K562 (cell line): Measurements from ENCODE around the gene CLSTN1. TPM values are rescaled to one million over a fixed set of nuclear protein-coding genes. Genes with fewer than 3 reads are reported as not detected.

ENCODE experiments used
- RNF219 ChIP-seq: fragments of 250-450 bp; sonication (Bioruptor Pico); IDR thresholded peaks from 2 replicates; pipeline ENCODE4 v1.5.0; 2022; ENCODE audit warnings: mild to moderate bottlenecking
- polyA plus RNA-seq, 8 experiments: library from polyadenylated mRNA; depleted of rRNA in 4 of 8; stranded (reverse) in 5 of 8; unstranded in 3 of 8; fragments of >200 nt; fragmentation: Nextera tagmentation in 2 of 8; fragmentation: Illumina TruSeq in 1 of 8; extraction: Ambion mirVana in 2 of 8; extraction: Trizol in 1 of 8; gene quantifications; 2 replicates each; pipeline versions ENCODE4 v1.2.1 to v1.2.3, GENCODE V29; 2011 to 2014; ENCODE audit warnings: inconsistent platforms in 1 of 8, missing spikeins in 1 of 8
- total RNA-seq, 7 experiments: library from RNA; depleted of rRNA in 6 of 7; stranded (reverse); fragments of >200 nt in 6 of 7; fragmentation: Illumina TruSeq in 2 of 7; extraction: Trizol in 2 of 7; gene quantifications; 2 replicates each; pipeline versions ENCODE4 v1.2.1 to v1.2.3, GENCODE V29; 2011 to 2021; ENCODE audit warnings: low replicate concordance in 1 of 7
- TF ChIP-seq, protein P1 (sequence below): fragments of 450-650 bp; IDR thresholded peaks from 2 replicates; pipeline ENCODE4 v1.6.1; 2016; ENCODE audit warnings: mild to moderate bottlenecking, moderate library complexity
- TF ChIP-seq, protein P2 (sequence below), 2 experiments: fragments of 450-650 bp; IDR thresholded peaks; 2 replicates each; pipeline ENCODE4 v1.6.1; 2018; ENCODE audit warnings: mild to moderate bottlenecking in 2 of 2, low read depth in 1 of 2; ENCODE audit not compliant: partially characterized antibody in 2 of 2

The CLSTN1 gene
- total and polyA plus RNA-seq, 9 of the 15 experiments (the other 6 are each of a cell fraction or from before 2014, with no cell fraction given): 1.1 to 32.5 (median 13.3) TPM

DNA sequence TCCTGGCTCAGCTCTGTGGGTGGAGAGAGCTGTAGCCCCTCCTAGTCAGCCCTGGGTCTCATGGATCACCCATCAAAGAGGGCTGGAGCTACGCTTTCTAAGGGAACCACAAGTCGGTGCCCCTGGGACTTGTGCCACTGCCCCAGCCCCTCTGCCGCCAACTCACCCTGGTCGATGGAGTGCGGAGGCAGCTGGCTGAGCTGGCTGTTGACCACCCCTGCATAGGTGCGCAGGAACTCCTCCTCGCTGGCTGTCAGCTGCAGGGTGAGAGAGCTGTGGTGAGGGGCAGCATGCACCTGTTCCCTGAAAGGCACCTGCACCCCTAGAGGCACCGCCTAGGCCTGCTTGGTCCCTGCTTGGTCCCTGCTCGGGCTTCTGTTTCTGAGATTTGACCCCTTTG lies 47.3 kb upstream of the CLSTN1 start (continued):
- TF ChIP-seq, protein P1, sequence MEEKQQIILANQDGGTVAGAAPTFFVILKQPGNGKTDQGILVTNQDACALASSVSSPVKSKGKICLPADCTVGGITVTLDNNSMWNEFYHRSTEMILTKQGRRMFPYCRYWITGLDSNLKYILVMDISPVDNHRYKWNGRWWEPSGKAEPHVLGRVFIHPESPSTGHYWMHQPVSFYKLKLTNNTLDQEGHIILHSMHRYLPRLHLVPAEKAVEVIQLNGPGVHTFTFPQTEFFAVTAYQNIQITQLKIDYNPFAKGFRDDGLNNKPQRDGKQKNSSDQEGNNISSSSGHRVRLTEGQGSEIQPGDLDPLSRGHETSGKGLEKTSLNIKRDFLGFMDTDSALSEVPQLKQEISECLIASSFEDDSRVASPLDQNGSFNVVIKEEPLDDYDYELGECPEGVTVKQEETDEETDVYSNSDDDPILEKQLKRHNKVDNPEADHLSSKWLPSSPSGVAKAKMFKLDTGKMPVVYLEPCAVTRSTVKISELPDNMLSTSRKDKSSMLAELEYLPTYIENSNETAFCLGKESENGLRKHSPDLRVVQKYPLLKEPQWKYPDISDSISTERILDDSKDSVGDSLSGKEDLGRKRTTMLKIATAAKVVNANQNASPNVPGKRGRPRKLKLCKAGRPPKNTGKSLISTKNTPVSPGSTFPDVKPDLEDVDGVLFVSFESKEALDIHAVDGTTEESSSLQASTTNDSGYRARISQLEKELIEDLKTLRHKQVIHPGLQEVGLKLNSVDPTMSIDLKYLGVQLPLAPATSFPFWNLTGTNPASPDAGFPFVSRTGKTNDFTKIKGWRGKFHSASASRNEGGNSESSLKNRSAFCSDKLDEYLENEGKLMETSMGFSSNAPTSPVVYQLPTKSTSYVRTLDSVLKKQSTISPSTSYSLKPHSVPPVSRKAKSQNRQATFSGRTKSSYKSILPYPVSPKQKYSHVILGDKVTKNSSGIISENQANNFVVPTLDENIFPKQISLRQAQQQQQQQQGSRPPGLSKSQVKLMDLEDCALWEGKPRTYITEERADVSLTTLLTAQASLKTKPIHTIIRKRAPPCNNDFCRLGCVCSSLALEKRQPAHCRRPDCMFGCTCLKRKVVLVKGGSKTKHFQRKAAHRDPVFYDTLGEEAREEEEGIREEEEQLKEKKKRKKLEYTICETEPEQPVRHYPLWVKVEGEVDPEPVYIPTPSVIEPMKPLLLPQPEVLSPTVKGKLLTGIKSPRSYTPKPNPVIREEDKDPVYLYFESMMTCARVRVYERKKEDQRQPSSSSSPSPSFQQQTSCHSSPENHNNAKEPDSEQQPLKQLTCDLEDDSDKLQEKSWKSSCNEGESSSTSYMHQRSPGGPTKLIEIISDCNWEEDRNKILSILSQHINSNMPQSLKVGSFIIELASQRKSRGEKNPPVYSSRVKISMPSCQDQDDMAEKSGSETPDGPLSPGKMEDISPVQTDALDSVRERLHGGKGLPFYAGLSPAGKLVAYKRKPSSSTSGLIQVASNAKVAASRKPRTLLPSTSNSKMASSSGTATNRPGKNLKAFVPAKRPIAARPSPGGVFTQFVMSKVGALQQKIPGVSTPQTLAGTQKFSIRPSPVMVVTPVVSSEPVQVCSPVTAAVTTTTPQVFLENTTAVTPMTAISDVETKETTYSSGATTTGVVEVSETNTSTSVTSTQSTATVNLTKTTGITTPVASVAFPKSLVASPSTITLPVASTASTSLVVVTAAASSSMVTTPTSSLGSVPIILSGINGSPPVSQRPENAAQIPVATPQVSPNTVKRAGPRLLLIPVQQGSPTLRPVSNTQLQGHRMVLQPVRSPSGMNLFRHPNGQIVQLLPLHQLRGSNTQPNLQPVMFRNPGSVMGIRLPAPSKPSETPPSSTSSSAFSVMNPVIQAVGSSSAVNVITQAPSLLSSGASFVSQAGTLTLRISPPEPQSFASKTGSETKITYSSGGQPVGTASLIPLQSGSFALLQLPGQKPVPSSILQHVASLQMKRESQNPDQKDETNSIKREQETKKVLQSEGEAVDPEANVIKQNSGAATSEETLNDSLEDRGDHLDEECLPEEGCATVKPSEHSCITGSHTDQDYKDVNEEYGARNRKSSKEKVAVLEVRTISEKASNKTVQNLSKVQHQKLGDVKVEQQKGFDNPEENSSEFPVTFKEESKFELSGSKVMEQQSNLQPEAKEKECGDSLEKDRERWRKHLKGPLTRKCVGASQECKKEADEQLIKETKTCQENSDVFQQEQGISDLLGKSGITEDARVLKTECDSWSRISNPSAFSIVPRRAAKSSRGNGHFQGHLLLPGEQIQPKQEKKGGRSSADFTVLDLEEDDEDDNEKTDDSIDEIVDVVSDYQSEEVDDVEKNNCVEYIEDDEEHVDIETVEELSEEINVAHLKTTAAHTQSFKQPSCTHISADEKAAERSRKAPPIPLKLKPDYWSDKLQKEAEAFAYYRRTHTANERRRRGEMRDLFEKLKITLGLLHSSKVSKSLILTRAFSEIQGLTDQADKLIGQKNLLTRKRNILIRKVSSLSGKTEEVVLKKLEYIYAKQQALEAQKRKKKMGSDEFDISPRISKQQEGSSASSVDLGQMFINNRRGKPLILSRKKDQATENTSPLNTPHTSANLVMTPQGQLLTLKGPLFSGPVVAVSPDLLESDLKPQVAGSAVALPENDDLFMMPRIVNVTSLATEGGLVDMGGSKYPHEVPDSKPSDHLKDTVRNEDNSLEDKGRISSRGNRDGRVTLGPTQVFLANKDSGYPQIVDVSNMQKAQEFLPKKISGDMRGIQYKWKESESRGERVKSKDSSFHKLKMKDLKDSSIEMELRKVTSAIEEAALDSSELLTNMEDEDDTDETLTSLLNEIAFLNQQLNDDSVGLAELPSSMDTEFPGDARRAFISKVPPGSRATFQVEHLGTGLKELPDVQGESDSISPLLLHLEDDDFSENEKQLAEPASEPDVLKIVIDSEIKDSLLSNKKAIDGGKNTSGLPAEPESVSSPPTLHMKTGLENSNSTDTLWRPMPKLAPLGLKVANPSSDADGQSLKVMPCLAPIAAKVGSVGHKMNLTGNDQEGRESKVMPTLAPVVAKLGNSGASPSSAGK: no peak
- TF ChIP-seq, protein P2, sequence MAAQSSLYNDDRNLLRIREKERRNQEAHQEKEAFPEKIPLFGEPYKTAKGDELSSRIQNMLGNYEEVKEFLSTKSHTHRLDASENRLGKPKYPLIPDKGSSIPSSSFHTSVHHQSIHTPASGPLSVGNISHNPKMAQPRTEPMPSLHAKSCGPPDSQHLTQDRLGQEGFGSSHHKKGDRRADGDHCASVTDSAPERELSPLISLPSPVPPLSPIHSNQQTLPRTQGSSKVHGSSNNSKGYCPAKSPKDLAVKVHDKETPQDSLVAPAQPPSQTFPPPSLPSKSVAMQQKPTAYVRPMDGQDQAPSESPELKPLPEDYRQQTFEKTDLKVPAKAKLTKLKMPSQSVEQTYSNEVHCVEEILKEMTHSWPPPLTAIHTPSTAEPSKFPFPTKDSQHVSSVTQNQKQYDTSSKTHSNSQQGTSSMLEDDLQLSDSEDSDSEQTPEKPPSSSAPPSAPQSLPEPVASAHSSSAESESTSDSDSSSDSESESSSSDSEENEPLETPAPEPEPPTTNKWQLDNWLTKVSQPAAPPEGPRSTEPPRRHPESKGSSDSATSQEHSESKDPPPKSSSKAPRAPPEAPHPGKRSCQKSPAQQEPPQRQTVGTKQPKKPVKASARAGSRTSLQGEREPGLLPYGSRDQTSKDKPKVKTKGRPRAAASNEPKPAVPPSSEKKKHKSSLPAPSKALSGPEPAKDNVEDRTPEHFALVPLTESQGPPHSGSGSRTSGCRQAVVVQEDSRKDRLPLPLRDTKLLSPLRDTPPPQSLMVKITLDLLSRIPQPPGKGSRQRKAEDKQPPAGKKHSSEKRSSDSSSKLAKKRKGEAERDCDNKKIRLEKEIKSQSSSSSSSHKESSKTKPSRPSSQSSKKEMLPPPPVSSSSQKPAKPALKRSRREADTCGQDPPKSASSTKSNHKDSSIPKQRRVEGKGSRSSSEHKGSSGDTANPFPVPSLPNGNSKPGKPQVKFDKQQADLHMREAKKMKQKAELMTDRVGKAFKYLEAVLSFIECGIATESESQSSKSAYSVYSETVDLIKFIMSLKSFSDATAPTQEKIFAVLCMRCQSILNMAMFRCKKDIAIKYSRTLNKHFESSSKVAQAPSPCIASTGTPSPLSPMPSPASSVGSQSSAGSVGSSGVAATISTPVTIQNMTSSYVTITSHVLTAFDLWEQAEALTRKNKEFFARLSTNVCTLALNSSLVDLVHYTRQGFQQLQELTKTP (IDR thresholded peaks at IDR 0.05; ENCODE audit: low read depth in 1 of 2, partially characterized antibody in 2 of 2): no peak
- no peak for TF ChIP-seq RNF219 (CRISPR knock-in tag)
